Smooth muscle cell (in vitro differentiated cells): ENCODE data around the gene GABPB1. TPM values are rescaled to one million over a fixed set of nuclear protein-coding genes. Genes with fewer than 3 reads are reported as not detected.

Experiments used
- DNase-seq: peaks from one replicate; lab custom pipeline; 2025; ENCODE audit not compliant: unreplicated experiment; lab: John Stamatoyannopoulos, UW
- H2AFZ ChIP-seq: fragments of 200-600 bp; sonication (generic); 2 replicates; pipeline ENCODE4 v1.6.0; 2016; ENCODE audit warnings: antibody characterized with exemption, low read depth, mild to moderate bottlenecking
- H3F3A ChIP-seq: fragments of 200-600 bp; sonication (generic); 2 replicates; pipeline ENCODE4 v1.6.0; 2017; ENCODE audit warnings: antibody characterized with exemption, low read depth
- H3K27ac ChIP-seq: fragments of 200-600 bp; sonication (generic); 2 replicates; pipeline ENCODE4 v1.5.1; 2016; ENCODE audit warnings: low read depth, mild to moderate bottlenecking
- H3K27me3 ChIP-seq: fragments of 200-600 bp; sonication (generic); 2 replicates; pipeline ENCODE4 v1.6.1; 2016; ENCODE audit warnings: low read depth, mild to moderate bottlenecking
- H3K36me3 ChIP-seq: fragments of 200-600 bp; sonication (generic); 2 replicates; pipeline ENCODE4 v1.5.1; 2016; ENCODE audit warnings: low read depth
- H3K4me1 ChIP-seq: fragments of 200-600 bp; sonication (generic); 2 replicates; pipeline ENCODE4 v1.5.1; 2016; ENCODE audit warnings: low read depth
- H3K4me2 ChIP-seq: fragments of 200-600 bp; sonication (generic); 2 replicates; pipeline ENCODE4 v1.6.0; 2016; ENCODE audit warnings: mild to moderate bottlenecking
- H3K4me3 ChIP-seq: fragments of 200-600 bp; sonication (generic); 2 replicates; pipeline ENCODE4 v1.5.1; 2016; ENCODE audit warnings: mild to moderate bottlenecking
- H3K79me2 ChIP-seq: fragments of 200-600 bp; sonication (generic); 2 replicates; pipeline ENCODE4 v1.6.0; 2016; ENCODE audit warnings: low read depth, mild to moderate bottlenecking
- H3K9ac ChIP-seq: fragments of 200-600 bp; sonication (generic); 2 replicates; pipeline ENCODE4 v1.6.0; 2016; ENCODE audit warnings: low read depth
- H3K9me3 ChIP-seq: fragments of 200-600 bp; sonication (generic); replicated peaks from 2 replicates; pipeline ENCODE4 v1.5.1; 2016; ENCODE audit warnings: low read depth
- H4K20me1 ChIP-seq: fragments of 200-600 bp; sonication (generic); 2 replicates; pipeline ENCODE4 v1.6.0; 2016; ENCODE audit warnings: low read depth
- WGBS: methylation state at CpG from one replicate; pipeline ENCODE4 v1.1.7; 2016; ENCODE audit warnings: low lambda C conversion rate; 5-methylcytosine and 5-hydroxymethylcytosine counted together
- polyA plus RNA-seq: library from polyadenylated mRNA; unstranded; fragments of >200 nt; fragmentation: Nextera tagmentation; extraction: Ambion mirVana; gene quantifications from 2 replicates; pipeline ENCODE4 v1.2.1, GENCODE V29; 2016
- total RNA-seq: library from RNA; depleted of rRNA; stranded (reverse); fragments of >200 nt; gene quantifications from 2 replicates; pipeline ENCODE4 v1.2.3, GENCODE V29; 2014
- TF ChIP-seq, protein P1 (sequence below): fragments of 200-600 bp; sonication (generic); IDR thresholded peaks from 2 replicates; pipeline ENCODE4 v1.5.1; 2017; ENCODE audit warnings: borderline replicate concordance, mild to moderate bottlenecking, antibody characterized with exemption; ENCODE audit not compliant: insufficient read depth, poor library complexity, severe bottlenecking

The GABPB1 gene
- total and polyA plus RNA-seq, 2 experiments from 2014 or later = 24.1 to 49.3 TPM

DNA sequence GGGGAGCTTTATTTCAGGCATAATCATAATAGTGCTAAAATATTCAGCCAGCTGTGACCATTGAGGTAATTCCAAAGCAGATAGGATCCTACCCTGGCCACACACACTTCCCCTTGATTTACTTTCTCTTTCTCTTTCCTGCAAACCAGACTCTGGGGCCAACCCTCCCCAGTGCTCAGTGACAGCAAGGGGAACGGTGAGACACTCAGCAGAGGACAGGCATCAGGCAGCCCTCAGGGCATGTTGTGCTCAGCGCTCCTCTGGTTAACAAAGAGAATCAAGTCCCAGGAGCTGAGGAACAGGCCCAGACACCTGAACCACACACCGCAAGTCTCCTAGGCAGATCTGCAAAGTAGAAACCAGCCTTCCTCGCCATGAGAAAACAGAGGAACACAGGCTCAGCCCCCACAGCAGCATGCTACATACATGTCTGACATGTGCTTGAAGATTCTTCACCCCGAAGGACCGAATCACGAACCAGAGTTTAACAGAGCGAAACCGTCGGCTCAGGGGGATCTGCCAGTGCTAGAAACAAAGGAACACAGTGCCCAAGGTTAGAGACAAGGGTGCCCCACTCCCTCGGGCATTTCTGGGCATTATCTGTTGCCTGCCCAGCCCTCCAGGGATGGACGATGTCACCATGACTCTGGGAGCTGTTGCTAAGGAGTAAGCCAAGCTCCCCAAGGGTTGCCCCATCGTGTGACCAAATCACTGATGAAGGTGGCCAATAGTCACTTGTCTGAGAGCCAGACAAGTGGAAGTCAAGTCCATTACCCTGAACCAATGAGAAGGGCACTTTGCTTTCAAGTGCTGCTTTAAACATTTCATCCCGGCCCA, 107.0 kb downstream of the GABPB1 start:
- no peak overlapping the region for H3K4me3 ChIP-seq
- H3K9me3 ChIP-seq = no peaks in the 10 kb centered on the region
- H4K20me1 ChIP-seq = no peaks in the 10 kb centered on the region
- H3K27ac ChIP-seq = no peak overlapping the region
- no peak for DNase-seq
- no peak overlapping the region for H2AFZ ChIP-seq
- no peaks in the 10 kb centered on the region for H3K36me3 ChIP-seq
- no peaks in the 10 kb centered on the region for H3K79me2 ChIP-seq
- H3K9ac ChIP-seq = no peak overlapping the region
- 87% methylated on average over 14 of the region's 14 CpGs for WGBS
- no peak overlapping the region for H3K4me2 ChIP-seq
- peaks cover 22% of the 10 kb centered on the region for H3K27me3 ChIP-seq
- H3F3A ChIP-seq = no peaks in the 10 kb centered on the region
- no peaks in the 10 kb centered on the region for H3K4me1 ChIP-seq
- TF ChIP-seq, protein P1, sequence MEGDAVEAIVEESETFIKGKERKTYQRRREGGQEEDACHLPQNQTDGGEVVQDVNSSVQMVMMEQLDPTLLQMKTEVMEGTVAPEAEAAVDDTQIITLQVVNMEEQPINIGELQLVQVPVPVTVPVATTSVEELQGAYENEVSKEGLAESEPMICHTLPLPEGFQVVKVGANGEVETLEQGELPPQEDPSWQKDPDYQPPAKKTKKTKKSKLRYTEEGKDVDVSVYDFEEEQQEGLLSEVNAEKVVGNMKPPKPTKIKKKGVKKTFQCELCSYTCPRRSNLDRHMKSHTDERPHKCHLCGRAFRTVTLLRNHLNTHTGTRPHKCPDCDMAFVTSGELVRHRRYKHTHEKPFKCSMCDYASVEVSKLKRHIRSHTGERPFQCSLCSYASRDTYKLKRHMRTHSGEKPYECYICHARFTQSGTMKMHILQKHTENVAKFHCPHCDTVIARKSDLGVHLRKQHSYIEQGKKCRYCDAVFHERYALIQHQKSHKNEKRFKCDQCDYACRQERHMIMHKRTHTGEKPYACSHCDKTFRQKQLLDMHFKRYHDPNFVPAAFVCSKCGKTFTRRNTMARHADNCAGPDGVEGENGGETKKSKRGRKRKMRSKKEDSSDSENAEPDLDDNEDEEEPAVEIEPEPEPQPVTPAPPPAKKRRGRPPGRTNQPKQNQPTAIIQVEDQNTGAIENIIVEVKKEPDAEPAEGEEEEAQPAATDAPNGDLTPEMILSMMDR = no peak

DNA sequence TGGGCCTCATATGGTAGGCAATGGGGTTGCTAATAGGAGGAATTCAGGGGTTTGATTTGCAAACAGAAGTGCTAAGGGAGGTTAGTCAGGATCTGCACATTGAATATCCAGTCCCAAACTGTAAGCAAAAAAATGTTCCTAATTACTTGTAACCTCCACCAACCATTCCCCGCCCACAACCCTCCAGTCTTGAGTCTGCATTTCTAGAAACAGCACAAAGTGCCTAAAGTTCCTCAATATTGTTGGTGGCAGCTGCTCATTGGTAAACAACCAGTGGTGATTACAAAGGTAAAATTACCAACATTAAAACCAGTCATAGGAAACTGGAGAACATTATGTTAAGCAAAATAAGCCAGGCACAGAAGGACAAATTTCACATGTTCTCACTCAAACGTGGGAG, 108.4 kb downstream of the GABPB1 start:
- TF ChIP-seq, protein P1 = no peak
- Histone ChIP-seq H2AFZ (no peak overlapping the region), H3K27me3 (peaks cover 13% of the 10 kb centered on the region), H3K4me2 (no peak overlapping the region), H3K4me3 (no peak overlapping the region), H3K27ac (no peak overlapping the region), H3K36me3 (no peaks in the 10 kb centered on the region), H3K79me2 (no peaks in the 10 kb centered on the region), H3K9ac (no peak overlapping the region), H3F3A (no peaks in the 10 kb centered on the region), H3K4me1 (no peaks in the 10 kb centered on the region), H3K9me3 (no peaks in the 10 kb centered on the region), H4K20me1 (no peaks in the 10 kb centered on the region)
- WGBS = 88% methylated on average over 2 of the region's 2 CpGs
- no peak for DNase-seq

DNA sequence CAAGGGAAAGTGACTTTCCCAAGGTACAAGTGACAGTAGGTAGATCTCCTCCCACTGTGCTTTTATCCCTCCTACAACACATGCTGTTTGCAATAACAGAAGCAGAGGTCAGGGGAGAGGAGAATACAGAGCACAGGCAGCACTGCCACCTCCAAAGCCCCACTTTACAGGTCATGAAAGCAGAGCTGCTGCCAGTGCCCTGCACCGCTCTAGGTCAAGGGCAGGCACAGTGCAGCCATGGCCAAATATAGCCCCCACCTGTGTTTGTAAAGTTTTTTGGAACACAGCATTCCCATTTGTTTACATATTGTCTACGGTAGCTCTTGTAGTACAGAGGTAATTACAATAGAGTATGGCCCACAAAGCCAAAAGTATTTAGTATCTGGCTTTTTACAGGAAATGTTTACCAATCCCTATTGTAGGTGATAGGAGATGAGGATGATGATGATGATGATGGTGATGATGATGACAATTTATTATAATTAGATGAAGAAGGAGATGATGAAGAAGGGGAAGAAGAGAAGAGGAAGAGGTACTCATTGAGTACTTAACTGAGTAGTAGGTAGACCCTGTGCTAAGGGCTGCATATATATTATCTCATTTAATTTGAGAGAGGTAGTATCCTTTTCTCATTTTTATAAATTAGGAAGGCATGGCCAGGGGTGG, 109.9 kb downstream of the GABPB1 start:
- Histone ChIP-seq H3K36me3 (no peaks in the 10 kb centered on the region), H3K4me1 (no peaks in the 10 kb centered on the region), H4K20me1 (no peaks in the 10 kb centered on the region), H3K27ac (no peak overlapping the region), H3K9me3 (no peaks in the 10 kb centered on the region), H3K79me2 (no peaks in the 10 kb centered on the region), H3F3A (no peaks in the 10 kb centered on the region), H2AFZ (no peak overlapping the region), H3K4me2 (no peak overlapping the region), H3K9ac (no peak overlapping the region), H3K4me3 (no peak overlapping the region), H3K27me3 (peaks cover 9% of the 10 kb centered on the region)
- TF ChIP-seq, protein P1 = no peak
- no peak for DNase-seq
- 97% methylated on average over 2 of the region's 2 CpGs for WGBS

DNA sequence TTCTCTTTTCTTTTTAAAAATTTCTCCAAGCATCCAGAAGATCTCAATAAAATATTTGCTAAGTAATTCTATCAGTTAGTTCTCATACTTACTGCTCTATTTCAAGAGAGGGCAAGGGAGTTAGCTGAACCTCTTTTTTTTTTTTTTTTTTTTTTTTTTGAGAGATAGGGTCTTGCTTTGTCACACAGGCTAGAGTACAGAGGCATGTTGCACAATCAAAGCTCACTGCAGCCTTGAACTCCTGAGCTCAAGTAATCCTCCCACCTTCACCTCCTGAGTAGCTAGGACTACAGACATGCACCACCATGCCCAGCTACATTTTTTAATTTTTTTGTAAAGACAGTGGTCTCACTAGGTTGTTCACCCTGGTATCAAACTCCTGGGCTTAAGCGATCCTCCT, 110.8 kb downstream of the GABPB1 start:
- WGBS = 96% methylated on average over 1 of the region's 1 CpG
- H3K4me3 ChIP-seq = no peak overlapping the region
- TF ChIP-seq, protein P1 = no peak

More for the DNA sequence above, 110.8 kb downstream of the GABPB1 start:
- H3K9me3 ChIP-seq = no peaks in the 10 kb centered on the region
- H3K79me2 ChIP-seq = no peaks in the 10 kb centered on the region
- no peaks in the 10 kb centered on the region for H3K36me3 ChIP-seq
- no peak overlapping the region for H2AFZ ChIP-seq
- no peak overlapping the region for H3K27ac ChIP-seq
- H3K4me2 ChIP-seq = no peak overlapping the region
- no peaks in the 10 kb centered on the region for H3F3A ChIP-seq
- H3K9ac ChIP-seq = no peak overlapping the region
- H3K4me1 ChIP-seq = no peaks in the 10 kb centered on the region
- DNase-seq = no peak
- H4K20me1 ChIP-seq = no peaks in the 10 kb centered on the region
- H3K27me3 ChIP-seq = no peaks in the 10 kb centered on the region
